NT2/D1 (cell line): ENCODE data around the gene SMIM33.

ENCODE experiments used
- DNase-seq: peaks from one replicate; pipeline ENCODE4 v3.0.0-alpha.2; 2011; ENCODE audit warnings: low read depth, low spot score
- H3K27me3 ChIP-seq: 2 replicates; pipeline ENCODE4 v1.6.0; 2011; ENCODE audit warnings: mild to moderate bottlenecking; ENCODE audit not compliant: insufficient read length, insufficient read depth
- H3K36me3 ChIP-seq: 2 replicates; pipeline ENCODE4 v1.6.1; 2011; ENCODE audit warnings: mild to moderate bottlenecking, low read length, mixed read lengths; ENCODE audit not compliant: insufficient read depth, insufficient read length
- H3K4me1 ChIP-seq: 2 replicates; pipeline ENCODE4 v1.5.1; 2011; ENCODE audit not compliant: insufficient read depth, insufficient read length
- H3K4me3 ChIP-seq: 2 replicates; pipeline ENCODE4 v1.5.1; 2011; ENCODE audit warnings: low read depth; ENCODE audit not compliant: insufficient read length
- H3K9ac ChIP-seq: 2 replicates; pipeline ENCODE4 v1.6.0; 2011; ENCODE audit warnings: low read depth; ENCODE audit not compliant: insufficient read length
- H3K9me3 ChIP-seq: 2 replicates; pipeline ENCODE4 v1.5.1; 2011; ENCODE audit warnings: mild to moderate bottlenecking, low read length; ENCODE audit not compliant: insufficient read depth
- SUZ12 ChIP-seq: IDR thresholded peaks from 2 replicates; pipeline ENCODE4 v1.6.1; 2011; ENCODE audit not compliant: insufficient read length, insufficient read depth; ENCODE audit errors: extremely low read depth
- YY1 ChIP-seq: IDR thresholded peaks from 2 replicates; pipeline ENCODE4 v1.6.1; 2011; ENCODE audit not compliant: insufficient read length, insufficient read depth
- ZNF274 ChIP-seq: IDR thresholded peaks from 2 replicates; pipeline ENCODE4 v1.6.1; 2011; ENCODE audit warnings: mild to moderate bottlenecking, low read depth, low read length

The SMIM33 gene

DNA sequence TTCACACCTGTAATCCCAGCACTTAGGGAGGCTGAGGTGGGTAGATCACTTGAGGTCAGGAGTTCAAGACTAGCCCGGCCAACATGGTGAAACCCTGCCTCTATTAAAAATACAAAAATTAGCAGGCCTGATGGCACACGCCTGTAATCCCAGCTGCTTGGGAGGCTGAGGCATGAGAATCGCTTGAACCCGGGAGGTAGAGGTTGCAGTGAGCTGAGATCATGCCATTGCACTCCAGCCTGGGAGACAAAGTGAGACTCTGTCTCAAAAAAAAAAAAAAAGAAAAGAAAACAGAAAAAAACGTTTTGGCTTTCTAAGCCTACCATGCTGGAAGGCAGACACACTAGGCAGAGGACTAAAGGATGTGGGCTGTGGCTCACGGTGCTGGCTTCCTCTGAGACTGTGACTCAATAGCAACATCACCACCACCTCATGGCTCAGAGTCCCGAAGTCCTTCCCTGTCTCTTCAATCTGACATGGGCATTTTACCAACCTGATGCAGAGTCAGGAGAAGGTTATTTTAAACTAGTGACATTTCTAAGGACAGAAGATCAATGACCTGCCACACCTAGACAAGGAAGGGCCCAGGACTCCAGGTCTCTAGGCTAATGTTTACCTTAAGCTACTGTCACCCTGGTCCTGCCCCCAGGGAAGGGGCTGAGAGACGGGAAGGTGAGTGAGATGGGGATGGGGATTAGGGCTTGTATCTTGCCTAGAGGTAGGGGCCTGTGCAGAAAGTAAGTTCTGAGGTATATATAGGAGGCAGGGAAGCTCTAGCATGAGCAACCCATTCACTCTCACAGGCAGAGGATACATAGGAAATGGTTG lies 12.0 kb upstream of the SMIM33 start:
- Histone ChIP-seq H3K27me3 (no peaks in the 10 kb centered on the region), H3K4me3 (no peak overlapping the region), H3K9ac (no peak overlapping the region), H3K36me3 (peaks cover 6% of the 10 kb centered on the region), H3K4me1 (peaks cover 15% of the 10 kb centered on the region), H3K9me3 (no peaks in the 10 kb centered on the region)
- no peak for TF ChIP-seq ZNF274
- no peak for TF ChIP-seq SUZ12
- no peak for TF ChIP-seq YY1
- no peak for DNase-seq

DNA sequence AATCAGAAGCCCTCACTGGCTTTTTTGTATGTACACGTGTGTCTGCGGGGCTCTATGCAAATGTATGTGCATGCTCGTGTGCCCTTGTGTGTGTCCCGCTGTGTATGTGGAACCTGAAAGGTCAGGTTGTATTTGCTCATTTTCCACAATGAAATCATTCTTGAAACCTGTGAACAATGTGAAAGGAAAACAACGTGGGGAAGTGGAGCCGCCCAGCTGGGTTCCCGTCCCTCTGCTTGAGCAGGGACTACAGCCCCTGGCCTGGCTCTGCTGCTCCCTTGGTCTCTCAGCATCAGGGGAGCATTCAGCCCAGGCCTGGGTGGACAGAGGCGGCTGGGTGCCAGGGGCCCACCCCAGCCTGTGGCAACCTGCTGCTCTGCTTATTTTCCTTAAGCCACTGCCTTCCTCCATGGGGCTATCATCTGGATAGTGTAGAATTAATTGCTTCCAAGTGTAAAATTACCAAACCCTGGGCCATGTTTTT lies 11.3 kb upstream of the SMIM33 start:
- DNase-seq, result no peak
- H3K4me3 ChIP-seq, result no peak overlapping the region
- TF ChIP-seq ZNF274 (no peak), SUZ12 (no peak), YY1 (no peak)

DNA sequence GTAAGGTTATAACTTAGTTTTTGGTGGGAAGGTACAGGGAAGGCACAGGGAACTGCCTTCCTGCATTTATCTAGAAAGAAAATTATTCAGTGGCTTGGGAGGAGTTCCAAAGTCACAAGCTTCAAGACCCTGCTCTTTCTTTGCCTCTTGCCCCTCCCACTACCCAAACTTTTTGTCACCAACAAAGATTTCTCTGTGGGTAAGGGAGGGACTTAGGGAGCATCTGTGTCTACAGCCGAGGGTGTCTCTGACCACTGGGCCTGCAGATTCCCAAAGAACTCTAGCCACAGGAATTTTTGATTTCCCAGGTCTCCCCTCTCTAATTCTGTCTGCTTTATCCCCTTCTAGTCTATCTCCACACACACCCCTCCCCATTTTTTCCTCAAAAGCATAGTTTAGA lies 10.3 kb upstream of the SMIM33 start:
- H3K27me3 ChIP-seq, result no peaks in the 10 kb centered on the region

More for the DNA sequence above, 11.3 kb upstream of the SMIM33 start:
- no peak overlapping the region for H3K9ac ChIP-seq
- peaks cover 15% of the 10 kb centered on the region for H3K4me1 ChIP-seq
- H3K36me3 ChIP-seq, result peaks cover 3% of the 10 kb centered on the region
- H3K9me3 ChIP-seq, result no peaks in the 10 kb centered on the region
- H3K27me3 ChIP-seq, result no peaks in the 10 kb centered on the region

DNA sequence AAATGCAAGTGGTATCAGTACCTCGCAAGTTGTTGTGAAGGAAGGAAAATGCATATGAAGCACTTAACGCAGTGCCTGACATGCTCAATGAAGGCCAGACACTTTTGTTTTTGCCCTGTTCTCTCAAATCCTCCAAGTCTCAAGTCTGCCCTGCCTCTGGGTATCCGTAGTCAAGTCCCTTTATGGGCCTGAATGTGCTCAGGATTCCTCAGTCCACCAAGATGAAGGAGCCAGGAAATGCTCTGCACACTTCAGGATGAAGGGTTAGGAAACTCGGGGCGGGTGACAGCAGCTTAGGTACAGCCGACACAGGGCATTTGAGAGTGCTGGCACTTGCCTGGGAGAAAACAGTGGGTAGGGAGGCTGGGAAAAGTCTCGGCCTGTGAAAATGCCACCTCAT lies 9.6 kb upstream of the SMIM33 start:
- Histone ChIP-seq H3K36me3 (peaks cover 3% of the 10 kb centered on the region), H3K4me1 (peaks cover 15% of the 10 kb centered on the region), H3K27me3 (no peaks in the 10 kb centered on the region), H3K9me3 (no peaks in the 10 kb centered on the region), H3K9ac (no peak overlapping the region), H3K4me3 (no peak overlapping the region)
- no peak for TF ChIP-seq YY1
- TF ChIP-seq SUZ12, result no peak
- TF ChIP-seq ZNF274, result no peak
- DNase-seq, result no peak

More for the DNA sequence above, 10.3 kb upstream of the SMIM33 start:
- Histone ChIP-seq H3K4me1 (peaks cover 15% of the 10 kb centered on the region), H3K9ac (no peak overlapping the region), H3K36me3 (peaks cover 3% of the 10 kb centered on the region), H3K9me3 (no peaks in the 10 kb centered on the region), H3K4me3 (no peak overlapping the region)
- TF ChIP-seq YY1, result no peak
- TF ChIP-seq SUZ12, result no peak
- no peak for TF ChIP-seq ZNF274
- DNase-seq, result no peak

DNA sequence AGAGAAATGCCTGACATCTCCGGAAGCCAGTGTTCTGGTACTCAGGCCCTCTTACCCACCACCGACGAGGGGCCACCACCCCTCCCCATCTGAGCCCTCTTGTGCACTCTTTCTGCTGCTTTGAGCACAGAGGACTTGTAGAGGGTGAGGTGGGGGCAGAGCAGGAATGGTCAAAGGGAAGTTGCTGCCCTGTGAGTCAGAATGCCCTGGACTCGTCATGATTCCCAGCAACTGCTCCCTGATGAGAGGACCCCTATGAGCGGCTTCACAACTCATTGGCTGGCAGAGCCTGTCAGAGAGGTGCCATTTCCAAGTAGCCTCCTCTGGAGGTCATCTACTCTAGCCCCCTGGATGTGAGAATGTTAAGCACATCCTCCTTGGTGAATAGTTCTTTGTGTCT lies 9.1 kb upstream of the SMIM33 start:
- Histone ChIP-seq H3K9me3 (no peaks in the 10 kb centered on the region), H3K36me3 (peaks cover 3% of the 10 kb centered on the region), H3K4me1 (peaks cover 15% of the 10 kb centered on the region), H3K27me3 (no peaks in the 10 kb centered on the region), H3K4me3 (no peak overlapping the region), H3K9ac (no peak overlapping the region)
- no peak for TF ChIP-seq SUZ12
- no peak for TF ChIP-seq YY1
- no peak for TF ChIP-seq ZNF274
- no peak for DNase-seq

DNA sequence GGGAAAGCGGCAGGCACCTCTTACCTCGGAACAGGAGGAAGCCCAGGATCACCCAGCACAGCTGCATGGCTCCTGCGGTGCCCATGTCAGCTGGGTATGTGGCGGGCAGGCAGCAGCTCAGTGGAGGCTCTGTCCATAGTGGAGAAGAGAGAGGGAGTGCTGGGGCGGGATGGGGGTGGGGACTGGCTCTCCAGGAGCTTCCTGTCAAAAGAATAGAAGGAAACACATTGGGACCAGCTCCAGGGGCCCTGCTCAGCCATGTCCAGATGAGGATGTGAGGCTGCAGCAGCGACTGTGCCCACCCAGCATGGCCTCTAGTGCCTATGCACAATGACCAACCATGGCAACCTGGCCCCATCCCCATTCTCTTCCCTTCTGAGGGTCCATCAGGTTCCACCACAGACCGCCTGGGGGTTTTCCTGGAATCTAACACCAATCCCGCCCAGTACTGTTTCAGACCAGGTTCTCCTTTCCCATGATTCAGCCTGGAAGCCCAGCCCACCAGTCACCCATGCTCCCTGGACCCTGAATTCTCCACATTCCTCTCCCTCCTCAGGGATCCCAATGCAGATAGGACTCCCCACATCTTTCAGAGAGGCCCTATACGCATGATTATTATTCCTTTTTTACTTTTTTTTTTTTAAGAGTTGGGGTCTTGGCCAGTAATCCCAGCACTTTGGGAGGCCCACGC lies 8.1 kb upstream of the SMIM33 start, which contains the start of gene ECSCR:
Gene ECSCR, minus strand, starts transcription at position 158 of the 691 bp plus-strand sequence. Its CDS starts 73 bp downstream, at position 85.
- TF ChIP-seq YY1 (no peak), ZNF274 (no peak), SUZ12 (no peak)
- H3K9me3 ChIP-seq, result no peaks in the 10 kb centered on the region
- DNase-seq, result no peak

DNA sequence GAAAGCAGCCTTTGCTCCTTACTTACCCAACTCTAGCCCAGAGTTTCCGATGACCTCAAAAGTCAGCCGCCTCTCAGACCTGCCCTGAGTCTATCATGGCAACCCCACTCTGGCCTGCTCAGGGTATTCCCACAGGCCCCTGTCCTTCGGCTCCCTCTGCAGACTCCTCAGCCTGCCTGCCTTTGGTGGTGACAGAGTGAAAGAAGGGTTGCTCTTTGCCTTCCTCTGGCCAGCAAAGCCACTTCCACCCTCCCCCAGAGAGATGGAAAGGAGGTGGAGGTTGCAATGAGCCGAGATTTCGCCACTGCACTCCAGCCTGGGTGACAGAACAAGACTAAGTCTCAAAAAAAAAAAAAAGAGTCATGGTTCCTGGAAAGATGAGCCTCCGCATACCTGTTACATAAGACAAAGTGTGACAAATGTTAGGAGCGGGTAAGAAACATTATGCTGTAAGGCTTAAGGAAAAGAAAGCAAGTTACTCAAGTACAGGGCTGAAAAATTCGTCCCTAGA lies 2.3 kb upstream of the SMIM33 start:
- Histone ChIP-seq H3K27me3 (no peaks in the 10 kb centered on the region), H3K4me1 (peaks cover 16% of the 10 kb centered on the region), H3K4me3 (no peak overlapping the region), H3K9ac (no peak overlapping the region), H3K9me3 (no peaks in the 10 kb centered on the region), H3K36me3 (no peaks in the 10 kb centered on the region)
- TF ChIP-seq YY1 (no peak), ZNF274 (no peak), SUZ12 (no peak)
- no peak for DNase-seq

More for the DNA sequence above, 8.1 kb upstream of the SMIM33 start, which contains the start of gene ECSCR:
- Histone ChIP-seq H3K4me3 (no peak within 1 kb of the TSS), H3K36me3 (no peaks in the 10 kb centered on the region), H3K9ac (no peak within 1 kb of the TSS), H3K27me3 (no peaks in the 10 kb centered on the region), H3K4me1 (peaks cover 13% of the 10 kb centered on the region)
